Erythroblast (primary cell): ENCODE measurements around the gene CCL20.

Experiments used
- GATA1 ChIP-seq: IDR thresholded peaks from 2 replicates; pipeline ENCODE4 v1.6.1; 2011; ENCODE audit warnings: low read depth, mild to moderate bottlenecking, control low read depth, low read length, moderate library complexity
- POLR2A ChIP-seq: IDR thresholded peaks from 2 replicates; pipeline ENCODE4 v1.6.1; 2011; ENCODE audit warnings: mild to moderate bottlenecking, low read length

- TF ChIP-seq POLR2A (no peak), GATA1 (no peak)
These were observed 51.6 kb downstream of the CCL20 start for GRCh38 chr2:227865291-227865690.
